Measurements from ENCODE around the gene HTR5A. TPM values are rescaled to one million over a fixed set of nuclear protein-coding genes. Genes with fewer than 3 reads are reported as not detected.

Gene HTR5A
- total and polyA plus RNA-seq, 5 donors = not detected

- Histone ChIP-seq H3K27ac (ENCODE audit: low read length) (no peak overlapping the region), H3K4me3 (ENCODE audit: low read length) (no peak overlapping the region), H3K27me3 (ENCODE audit: control insufficient read depth, insufficient read depth) (no peaks in the 10 kb centered on the region), H3K4me1 (ENCODE audit: control insufficient read depth, insufficient read depth, low read length) (no peaks in the 10 kb centered on the region), H3K9me3 (ENCODE audit: control insufficient read depth, low read length) (no peaks in the 10 kb centered on the region)
- 69% methylated on average over 4 of the region's 4 CpGs for WGBS
- ATAC-seq (no peak), DNase-seq (no peak)
- intact Hi-C loops (cut with DNase I) = no loop called here
Measured at GRCh38 chr7:155090684-155091083, 20.6 kb downstream of the HTR5A start.

- Histone ChIP-seq H3K4me1 (ENCODE audit: control insufficient read depth, insufficient read depth, low read length) (no peaks in the 10 kb centered on the region), H3K27ac (ENCODE audit: low read length) (no peak overlapping the region), H3K9me3 (ENCODE audit: control insufficient read depth, low read length) (no peaks in the 10 kb centered on the region), H3K27me3 (ENCODE audit: control insufficient read depth, insufficient read depth) (no peaks in the 10 kb centered on the region), H3K4me3 (ENCODE audit: low read length) (no peak overlapping the region)
- DNase-seq = no peak
- no peak for ATAC-seq
- intact Hi-C loops (cut with DNase I) = no loop called here
- 77% methylated on average over 2 of the region's 2 CpGs for WGBS
Measured at GRCh38 chr7:155093596-155093995, 23.5 kb downstream of the HTR5A start.

GRCh38 chr7:155094636-155095135, 24.6 kb downstream of the HTR5A start:
- ATAC-seq (no peak), DNase-seq (no peak)
- Histone ChIP-seq H3K4me1 (ENCODE audit: control insufficient read depth, insufficient read depth, low read length) (no peaks in the 10 kb centered on the region), H3K9me3 (ENCODE audit: control insufficient read depth, low read length) (no peaks in the 10 kb centered on the region), H3K27me3 (ENCODE audit: control insufficient read depth, insufficient read depth) (no peaks in the 10 kb centered on the region), H3K4me3 (ENCODE audit: low read length) (no peak overlapping the region), H3K27ac (ENCODE audit: low read length) (no peak overlapping the region)
- intact Hi-C loops (cut with DNase I) = no loop called here
- 76% methylated on average over 6 of the region's 6 CpGs for WGBS

GRCh38 chr7:155097338-155097737, 27.2 kb downstream of the HTR5A start:
- no peak for DNase-seq
- no peaks in the 10 kb centered on the region for H3K4me1 ChIP-seq (ENCODE audit: control insufficient read depth, insufficient read depth, low read length)
- no peaks in the 10 kb centered on the region for H3K27me3 ChIP-seq (ENCODE audit: control insufficient read depth, insufficient read depth)
- no peaks in the 10 kb centered on the region for H3K9me3 ChIP-seq (ENCODE audit: control insufficient read depth, low read length)
- H3K27ac ChIP-seq (ENCODE audit: low read length) = no peak overlapping the region
- no peak overlapping the region for H3K4me3 ChIP-seq (ENCODE audit: low read length)
- intact Hi-C loops (cut with DNase I) = no loop called here
- WGBS = 64% methylated on average over 3 of the region's 3 CpGs
- no peak for ATAC-seq

GRCh38 chr7:155103839-155104238, 33.7 kb downstream of the HTR5A start:
- ATAC-seq (no peak), DNase-seq (no peak)
- 46% methylated on average over 4 of the region's 4 CpGs for WGBS
- Histone ChIP-seq H3K27me3 (ENCODE audit: control insufficient read depth, insufficient read depth) (no peaks in the 10 kb centered on the region), H3K4me1 (ENCODE audit: control insufficient read depth, insufficient read depth, low read length) (no peaks in the 10 kb centered on the region), H3K27ac (ENCODE audit: low read length) (no peak overlapping the region), H3K9me3 (ENCODE audit: control insufficient read depth, low read length) (no peaks in the 10 kb centered on the region), H3K4me3 (ENCODE audit: low read length) (no peak overlapping the region)
- intact Hi-C loops (cut with DNase I) = no loop called here

GRCh38 chr7:155104913-155105312, 34.8 kb downstream of the HTR5A start:
- no peak overlapping the region for H3K4me3 ChIP-seq (ENCODE audit: low read length)
- ATAC-seq = no peak
- no peaks in the 10 kb centered on the region for H3K4me1 ChIP-seq (ENCODE audit: control insufficient read depth, insufficient read depth, low read length)
- no peak overlapping the region for H3K27ac ChIP-seq (ENCODE audit: low read length)
- DNase-seq = no peak
- no peaks in the 10 kb centered on the region for H3K27me3 ChIP-seq (ENCODE audit: control insufficient read depth, insufficient read depth)
- WGBS = 71% methylated on average over 7 of the region's 7 CpGs
- no peaks in the 10 kb centered on the region for H3K9me3 ChIP-seq (ENCODE audit: control insufficient read depth, low read length)
- intact Hi-C loops (cut with DNase I) = no loop called here

- intact Hi-C loops (cut with DNase I) = no loop called here
- Histone ChIP-seq H3K4me1 (ENCODE audit: control insufficient read depth, insufficient read depth, low read length) (no peaks in the 10 kb centered on the region), H3K9me3 (ENCODE audit: control insufficient read depth, low read length) (no peaks in the 10 kb centered on the region), H3K4me3 (ENCODE audit: low read length) (no peak overlapping the region), H3K27ac (ENCODE audit: low read length) (no peak overlapping the region), H3K27me3 (ENCODE audit: control insufficient read depth, insufficient read depth) (no peaks in the 10 kb centered on the region)
- no peak for DNase-seq
- no peak for ATAC-seq
- WGBS = 87% methylated on average over 5 of the region's 5 CpGs
Measured at GRCh38 chr7:155106356-155106755, 36.2 kb downstream of the HTR5A start.

GRCh38 chr7:155107126-155107525, 37.0 kb downstream of the HTR5A start:
- Histone ChIP-seq H3K9me3 (ENCODE audit: control insufficient read depth, low read length) (no peaks in the 10 kb centered on the region), H3K27ac (ENCODE audit: low read length) (no peak overlapping the region), H3K27me3 (ENCODE audit: control insufficient read depth, insufficient read depth) (no peaks in the 10 kb centered on the region), H3K4me3 (ENCODE audit: low read length) (no peak overlapping the region), H3K4me1 (ENCODE audit: control insufficient read depth, insufficient read depth, low read length) (no peaks in the 10 kb centered on the region)
- DNase-seq = no peak
- peak in 1 of 2 donors; percentile 55 for ATAC-seq
- WGBS = 54% methylated on average over 4 of the region's 4 CpGs
- intact Hi-C loops (cut with DNase I) = no loop called here

- H3K4me3 ChIP-seq (ENCODE audit: low read length) = no peak overlapping the region
- no peak overlapping the region for H3K27ac ChIP-seq (ENCODE audit: low read length)
- H3K4me1 ChIP-seq (ENCODE audit: control insufficient read depth, insufficient read depth, low read length) = no peaks in the 10 kb centered on the region
- H3K9me3 ChIP-seq (ENCODE audit: control insufficient read depth, low read length) = no peaks in the 10 kb centered on the region
- WGBS = 71% methylated on average over 20 of the region's 20 CpGs
- intact Hi-C loops (cut with DNase I) = no loop called here
- no peak for DNase-seq
- ATAC-seq = no peak
- no peaks in the 10 kb centered on the region for H3K27me3 ChIP-seq (ENCODE audit: control insufficient read depth, insufficient read depth)
Measured at GRCh38 chr7:155108144-155108901, 38.2 kb downstream of the HTR5A start.

GRCh38 chr7:155109121-155109520, 39.0 kb downstream of the HTR5A start:
- ATAC-seq = no peak
- Histone ChIP-seq H3K27me3 (ENCODE audit: control insufficient read depth, insufficient read depth) (no peaks in the 10 kb centered on the region), H3K4me3 (ENCODE audit: low read length) (no peak overlapping the region), H3K9me3 (ENCODE audit: control insufficient read depth, low read length) (no peaks in the 10 kb centered on the region), H3K4me1 (ENCODE audit: control insufficient read depth, insufficient read depth, low read length) (no peaks in the 10 kb centered on the region), H3K27ac (ENCODE audit: low read length) (no peak overlapping the region)
- DNase-seq = no peak
- 57% methylated on average over 4 of the region's 4 CpGs for WGBS
- intact Hi-C loops (cut with DNase I) = no loop called here

GRCh38 chr7:155115288-155115687, 45.2 kb downstream of the HTR5A start:
- intact Hi-C loops (cut with DNase I) = no loop called here
- DNase-seq = no peak
- Histone ChIP-seq H3K27me3 (ENCODE audit: control insufficient read depth, insufficient read depth) (no peaks in the 10 kb centered on the region), H3K4me1 (ENCODE audit: control insufficient read depth, insufficient read depth, low read length) (no peaks in the 10 kb centered on the region), H3K9me3 (ENCODE audit: control insufficient read depth, low read length) (peaks cover 2% of the 10 kb centered on the region), H3K27ac (ENCODE audit: low read length) (no peak overlapping the region), H3K4me3 (ENCODE audit: low read length) (no peak overlapping the region)
- no peak for ATAC-seq
- 72% methylated on average over 5 of the region's 5 CpGs for WGBS
